ENCODE results near the gene VANGL1.

Gene VANGL1

DNA sequence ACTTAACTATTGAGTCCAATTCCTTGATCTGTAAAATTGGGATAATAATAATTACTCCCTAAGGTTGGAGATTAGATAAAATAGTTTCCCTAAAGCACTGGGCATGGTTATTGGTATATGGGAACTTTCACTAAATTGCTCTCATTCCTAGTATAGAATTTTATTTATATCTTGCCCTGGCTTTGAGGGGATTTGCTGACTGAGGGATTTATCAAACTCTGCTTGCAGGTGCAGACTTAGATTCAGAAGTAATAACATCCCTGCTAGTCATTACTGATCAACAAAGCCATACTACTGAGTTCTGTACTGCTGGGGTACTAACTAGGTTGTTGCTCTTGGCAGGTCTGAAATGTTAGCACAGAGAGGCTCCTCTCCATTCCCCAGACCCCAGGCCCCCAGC lies 84.8 kb downstream of the VANGL1 start:
- Histone ChIP-seq H3K9ac (ENCODE audit: low read depth, low read length) (no peak overlapping the region), H3K9me3 (ENCODE audit: insufficient read depth, low read depth, low read length) (no peaks in the 10 kb centered on the region), H3K4me1 (ENCODE audit: insufficient read depth, low read length) (peaks cover 8% of the 10 kb centered on the region), H3K36me3 (ENCODE audit: insufficient read depth, low read depth, low read length) (no peaks in the 10 kb centered on the region), H3K27ac (ENCODE audit: low read length) (no peak overlapping the region), H3K4me3 (ENCODE audit: low read length) (no peak overlapping the region), H3K27me3 (ENCODE audit: insufficient read depth, low read length) (no peaks in the 10 kb centered on the region)

DNA sequence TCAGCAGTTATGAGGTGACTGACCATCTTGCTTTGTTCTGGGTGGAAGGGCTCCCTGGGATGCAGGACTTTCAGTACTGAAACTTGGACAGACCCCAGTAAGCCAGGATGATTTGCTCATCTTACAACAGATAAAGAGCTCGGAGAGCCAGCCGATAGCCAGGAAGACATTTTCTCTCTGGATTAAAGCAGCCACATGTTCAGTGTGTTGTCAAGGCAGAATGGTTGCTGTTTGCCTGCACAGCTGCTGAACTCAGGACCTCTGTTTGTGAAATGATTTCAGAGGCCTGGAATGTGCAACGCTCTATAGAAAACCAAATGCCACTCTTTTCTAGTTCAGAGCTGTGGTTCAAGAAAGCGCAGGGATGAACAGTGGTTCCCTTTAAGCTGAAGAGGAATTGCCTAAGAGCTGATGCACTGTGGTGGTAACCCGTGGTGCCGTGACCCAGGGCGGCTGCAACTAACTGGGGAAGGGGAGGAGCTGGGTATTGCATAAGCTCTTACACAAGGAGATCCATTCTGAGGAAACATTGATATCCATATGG lies 86.0 kb downstream of the VANGL1 start:
- no peaks in the 10 kb centered on the region for H3K36me3 ChIP-seq (ENCODE audit: insufficient read depth, low read depth, low read length)
- H3K27me3 ChIP-seq (ENCODE audit: insufficient read depth, low read length), result no peaks in the 10 kb centered on the region
- no peak overlapping the region; the same call in 1 of the 2 replicates for H3K9ac ChIP-seq (ENCODE audit: low read depth, low read length)
- H3K9me3 ChIP-seq (ENCODE audit: insufficient read depth, low read depth, low read length), result no peaks in the 10 kb centered on the region
- H3K4me3 ChIP-seq (ENCODE audit: low read length), result no peak overlapping the region
- H3K4me1 ChIP-seq (ENCODE audit: insufficient read depth, low read length), result peaks cover 8% of the 10 kb centered on the region
- H3K27ac ChIP-seq (ENCODE audit: low read length), result no peak overlapping the region

DNA sequence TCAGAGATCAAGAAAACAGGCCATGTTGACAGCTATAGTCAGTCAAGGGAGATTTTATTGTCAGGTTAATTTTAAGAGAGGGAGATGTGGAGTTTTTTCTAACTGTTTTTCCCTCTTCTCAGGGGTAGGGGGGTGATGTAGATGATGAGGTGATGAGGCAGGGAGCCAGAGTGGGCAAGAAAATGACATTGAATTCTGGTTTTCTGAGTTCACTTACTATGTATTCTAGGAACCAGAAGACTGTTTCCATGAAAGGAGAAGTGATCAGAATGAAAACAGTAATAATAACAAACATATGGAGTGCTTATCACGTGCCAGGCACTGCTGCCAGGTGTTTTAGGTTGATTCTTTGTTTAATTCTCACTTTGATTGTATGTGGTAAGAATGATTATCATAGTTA lies 86.6 kb downstream of the VANGL1 start:
- H3K27ac ChIP-seq (ENCODE audit: low read length), result no peak overlapping the region

DNA sequence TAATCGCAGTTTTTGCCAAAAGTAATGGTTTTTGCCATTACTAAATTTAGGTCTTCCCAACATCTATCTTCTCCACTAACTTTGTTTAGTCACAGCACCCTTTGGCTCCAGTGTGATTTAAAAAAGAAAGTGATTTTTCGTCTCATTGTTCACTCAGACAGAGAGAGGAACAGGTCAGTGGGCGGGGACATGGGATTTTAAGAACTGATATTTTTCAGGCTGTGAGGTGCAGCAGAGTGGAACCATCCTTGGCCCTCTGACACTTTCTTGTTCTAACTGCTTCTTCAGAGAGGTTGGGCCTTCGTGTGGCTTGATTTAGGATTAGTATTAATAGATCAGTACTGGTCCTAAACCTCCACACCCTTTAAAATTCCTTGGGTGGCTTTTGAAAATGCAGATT lies 88.0 kb downstream of the VANGL1 start:
- Histone ChIP-seq H3K4me3 (ENCODE audit: low read length) (no peak overlapping the region), H3K36me3 (ENCODE audit: insufficient read depth, low read depth, low read length) (no peaks in the 10 kb centered on the region), H3K9me3 (ENCODE audit: insufficient read depth, low read depth, low read length) (no peaks in the 10 kb centered on the region), H3K27ac (ENCODE audit: low read length) (no peak overlapping the region), H3K27me3 (ENCODE audit: insufficient read depth, low read length) (no peaks in the 10 kb centered on the region), H3K9ac (ENCODE audit: low read depth, low read length) (no peak overlapping the region), H3K4me1 (ENCODE audit: insufficient read depth, low read length) (peaks cover 8% of the 10 kb centered on the region)

More for the DNA sequence above, 86.6 kb downstream of the VANGL1 start:
- Histone ChIP-seq H3K9ac (ENCODE audit: low read depth, low read length) (no peak overlapping the region; the same call in 1 of the 2 replicates), H3K36me3 (ENCODE audit: insufficient read depth, low read depth, low read length) (no peaks in the 10 kb centered on the region), H3K27me3 (ENCODE audit: insufficient read depth, low read length) (no peaks in the 10 kb centered on the region), H3K4me1 (ENCODE audit: insufficient read depth, low read length) (peaks cover 8% of the 10 kb centered on the region), H3K9me3 (ENCODE audit: insufficient read depth, low read depth, low read length) (no peaks in the 10 kb centered on the region), H3K4me3 (ENCODE audit: low read length) (no peak overlapping the region)

DNA sequence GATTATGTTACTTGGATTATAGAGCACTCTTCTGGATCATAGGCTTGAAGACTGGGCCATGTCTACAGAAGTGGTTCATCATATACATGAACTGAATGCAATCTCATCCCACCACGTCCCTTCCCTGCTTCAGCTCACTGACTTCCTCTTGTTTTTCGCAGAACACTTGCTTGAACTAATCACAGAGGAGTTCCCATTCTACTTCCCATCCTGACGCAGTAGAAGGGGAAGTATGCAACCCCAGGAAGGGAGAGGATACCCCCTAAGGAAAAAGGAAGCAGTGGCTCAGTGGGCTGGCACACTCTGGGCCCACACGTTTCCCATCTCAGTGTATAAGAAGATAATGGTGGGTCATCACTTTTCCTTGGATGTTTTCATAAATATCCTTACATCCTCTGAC lies 90.5 kb downstream of the VANGL1 start:
- no peak overlapping the region for H3K9ac ChIP-seq (ENCODE audit: low read depth, low read length)
- no peaks in the 10 kb centered on the region for H3K36me3 ChIP-seq (ENCODE audit: insufficient read depth, low read depth, low read length)
- H3K27ac ChIP-seq (ENCODE audit: low read length), result no peak overlapping the region
- H3K4me3 ChIP-seq (ENCODE audit: low read length), result no peak overlapping the region
- no peaks in the 10 kb centered on the region for H3K27me3 ChIP-seq (ENCODE audit: insufficient read depth, low read length)
- H3K9me3 ChIP-seq (ENCODE audit: insufficient read depth, low read depth, low read length), result no peaks in the 10 kb centered on the region
- peaks cover 13% of the 10 kb centered on the region for H3K4me1 ChIP-seq (ENCODE audit: insufficient read depth, low read length)

DNA sequence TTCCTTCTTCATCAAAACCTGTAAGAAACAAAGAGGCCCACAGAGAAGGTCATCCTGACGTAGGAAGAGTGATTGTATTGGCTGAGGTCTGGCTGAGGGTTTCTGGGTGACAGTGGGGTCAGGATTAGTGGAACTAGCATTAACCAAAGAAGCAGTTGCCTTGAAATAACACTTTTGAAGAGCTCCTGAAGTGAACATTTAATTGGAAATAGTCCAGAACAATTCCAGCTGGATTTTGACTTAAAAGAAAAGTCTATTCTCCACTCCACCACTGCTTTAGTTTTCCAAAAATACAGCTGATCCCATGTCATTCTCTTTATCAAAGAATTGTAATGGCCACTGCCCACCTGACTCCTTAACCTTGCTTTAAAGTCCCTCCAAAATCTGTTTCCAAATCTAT lies 99.0 kb downstream of the VANGL1 start:
- no peak overlapping the region for H3K27ac ChIP-seq (ENCODE audit: low read length)
- H3K36me3 ChIP-seq (ENCODE audit: insufficient read depth, low read depth, low read length), result no peaks in the 10 kb centered on the region
- H3K4me1 ChIP-seq (ENCODE audit: insufficient read depth, low read length), result peaks cover 13% of the 10 kb centered on the region; the same call in 1 of the 2 replicates
- H3K27me3 ChIP-seq (ENCODE audit: insufficient read depth, low read length), result no peaks in the 10 kb centered on the region
- H3K4me3 ChIP-seq (ENCODE audit: low read length), result no peak overlapping the region
- no peak overlapping the region for H3K9ac ChIP-seq (ENCODE audit: low read depth, low read length)
- H3K9me3 ChIP-seq (ENCODE audit: insufficient read depth, low read depth, low read length), result no peaks in the 10 kb centered on the region

DNA sequence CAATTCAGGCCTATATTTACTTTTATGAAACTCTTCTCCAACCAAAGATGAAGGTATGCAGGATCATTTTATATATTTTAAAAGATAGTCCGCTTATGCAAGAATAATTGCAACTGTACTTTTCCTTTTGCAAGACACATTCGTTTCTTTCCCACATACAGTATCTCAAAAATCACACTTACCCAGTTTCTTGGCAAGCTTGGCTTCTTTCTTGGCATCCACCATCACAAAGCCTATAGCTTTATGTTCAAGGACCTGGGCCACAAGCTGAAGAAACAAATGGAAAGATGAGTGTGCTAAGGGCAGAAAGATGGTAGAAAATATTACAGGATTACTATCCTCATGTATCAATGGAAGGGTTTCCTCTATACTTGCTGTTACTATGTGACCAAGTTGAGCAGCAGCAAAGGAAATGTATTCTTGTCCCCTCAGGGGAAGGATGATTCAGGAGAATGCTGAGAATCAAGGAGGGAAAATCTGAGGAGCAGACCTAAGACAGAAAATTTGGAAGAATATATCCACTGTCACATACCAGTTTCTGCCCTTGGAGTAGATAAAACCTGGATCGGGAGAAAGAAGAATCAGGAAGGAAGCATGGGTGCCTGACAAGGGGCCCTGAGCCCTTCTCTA lies 103.0 kb downstream of the VANGL1 start:
- Histone ChIP-seq H3K4me3 (ENCODE audit: low read length) (no peak overlapping the region), H3K4me1 (ENCODE audit: insufficient read depth, low read length) (0 out of 2 replicates have a peak, but pooled peaks cover 4% of the 10 kb centered on the region), H3K36me3 (ENCODE audit: insufficient read depth, low read depth, low read length) (no peaks in the 10 kb centered on the region), H3K9me3 (ENCODE audit: insufficient read depth, low read depth, low read length) (no peaks in the 10 kb centered on the region), H3K27ac (ENCODE audit: low read length) (no peak overlapping the region), H3K9ac (ENCODE audit: low read depth, low read length) (no peak overlapping the region), H3K27me3 (ENCODE audit: insufficient read depth, low read length) (no peaks in the 10 kb centered on the region)

DNA sequence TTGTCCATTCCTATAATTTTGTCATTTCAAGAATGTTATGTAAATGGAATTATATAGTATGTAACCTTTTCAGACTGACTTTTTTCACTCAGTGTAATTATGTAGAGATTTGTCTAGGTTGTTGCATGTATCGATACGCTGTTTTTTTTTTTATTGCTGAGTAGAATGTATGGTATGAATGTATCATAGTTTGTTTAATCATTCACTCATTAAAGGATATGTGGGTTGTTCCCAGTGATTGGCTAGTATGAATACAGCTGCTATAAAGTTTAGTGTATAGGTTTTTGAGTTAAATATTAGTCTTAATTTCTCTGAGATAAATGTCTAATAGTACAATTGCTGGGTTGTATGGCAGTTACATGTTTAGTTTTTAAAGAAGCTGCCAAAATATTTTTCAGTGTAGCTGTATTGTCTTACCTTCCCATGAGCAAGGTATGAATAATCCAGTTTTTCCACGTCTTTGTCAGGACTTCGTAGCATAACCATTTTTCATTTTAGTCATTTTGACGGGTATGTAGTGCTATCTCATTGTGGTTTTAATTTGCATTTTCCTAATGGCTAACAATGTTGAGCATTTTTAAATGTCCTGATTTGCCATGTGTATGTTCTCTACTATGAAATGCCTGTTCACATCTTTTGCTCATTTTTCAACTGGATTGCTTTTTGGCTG lies 104.4 kb downstream of the VANGL1 start:
- no peaks in the 10 kb centered on the region for H3K36me3 ChIP-seq (ENCODE audit: insufficient read depth, low read depth, low read length)
- H3K9me3 ChIP-seq (ENCODE audit: insufficient read depth, low read depth, low read length), result no peaks in the 10 kb centered on the region

More for the DNA sequence above, 104.4 kb downstream of the VANGL1 start:
- no peak overlapping the region for H3K27ac ChIP-seq (ENCODE audit: low read length)
- H3K27me3 ChIP-seq (ENCODE audit: insufficient read depth, low read length), result no peaks in the 10 kb centered on the region
- no peak overlapping the region for H3K9ac ChIP-seq (ENCODE audit: low read depth, low read length)
- 0 out of 2 replicates have a peak, but pooled peaks cover 4% of the 10 kb centered on the region for H3K4me1 ChIP-seq (ENCODE audit: insufficient read depth, low read length)
- H3K4me3 ChIP-seq (ENCODE audit: low read length), result no peak overlapping the region

All from iPS-20b (cell line).